Cortex of kidney (tissue), 1 donor: Measurements from ENCODE around the gene RAD51B.

Experiments used
- DNase-seq: peaks from one replicate; lab custom pipeline; 2025; lab: John Stamatoyannopoulos, UW

RAD51B gene

DNA sequence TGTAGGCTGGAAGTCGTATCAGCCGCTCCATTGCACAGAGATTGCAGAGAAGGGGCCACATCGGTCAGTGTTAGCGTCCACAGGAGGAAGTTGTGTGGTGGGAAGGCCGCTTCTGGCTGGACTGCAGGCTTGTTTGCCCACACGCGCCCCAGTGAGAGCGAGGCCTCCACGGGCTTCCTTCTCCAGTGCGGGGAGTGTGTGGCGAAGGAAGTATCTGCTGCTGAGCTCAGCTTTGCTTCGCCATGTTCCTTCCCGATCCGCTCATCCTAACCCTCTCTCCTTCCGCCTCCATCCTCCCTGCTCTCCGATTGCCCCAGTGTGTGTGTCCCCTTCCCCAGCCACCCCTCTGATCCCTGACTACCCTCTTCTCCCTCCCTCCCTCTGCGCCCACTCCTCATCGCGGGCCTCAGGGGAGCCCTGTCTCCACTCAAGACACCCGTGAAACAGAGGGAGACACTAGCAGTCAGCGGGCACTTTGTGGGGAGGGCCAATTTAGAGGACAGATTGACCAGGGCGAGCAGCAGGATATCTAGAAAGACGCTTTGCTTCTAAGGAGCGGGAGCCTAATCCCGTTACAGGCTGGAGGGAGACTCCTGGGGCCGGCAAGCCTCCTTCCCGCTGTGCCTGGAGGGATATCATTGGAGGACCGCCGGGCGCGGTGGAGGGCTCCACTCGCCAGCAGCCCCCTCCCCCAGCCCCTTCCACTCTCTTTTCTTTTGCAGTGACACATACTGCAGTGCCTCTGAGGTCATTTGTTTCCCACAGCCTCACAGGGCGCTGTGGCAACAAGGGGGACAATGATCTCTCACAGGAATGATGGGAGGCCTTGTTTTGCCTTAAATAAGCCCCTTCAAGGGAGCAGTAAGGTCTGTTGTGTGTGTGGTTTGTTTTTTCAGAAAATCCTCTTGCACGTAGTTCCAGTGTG is 544.5 kb downstream of the RAD51B start:
- no peak for DNase-seq

DNA sequence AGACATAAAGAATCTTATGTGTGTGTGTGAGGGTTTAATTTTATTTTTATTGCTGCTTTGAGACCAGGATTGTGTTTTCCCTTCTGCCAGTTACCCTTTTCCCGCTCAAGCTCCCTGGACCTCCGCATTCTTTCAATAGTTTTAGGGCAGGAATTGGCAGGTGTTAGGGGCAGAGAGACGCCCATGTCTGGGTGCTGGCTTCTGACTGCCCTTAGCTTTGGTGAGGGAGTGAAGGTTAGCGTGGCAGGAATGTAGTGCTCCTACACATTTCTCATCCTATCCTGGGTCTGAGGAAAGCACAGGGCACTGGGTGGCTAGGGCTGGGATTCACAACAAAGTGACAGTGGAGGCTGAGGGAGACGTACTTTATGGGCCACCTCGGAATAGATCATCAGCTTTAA is 545.2 kb downstream of the RAD51B start:
- no peak for DNase-seq

DNA sequence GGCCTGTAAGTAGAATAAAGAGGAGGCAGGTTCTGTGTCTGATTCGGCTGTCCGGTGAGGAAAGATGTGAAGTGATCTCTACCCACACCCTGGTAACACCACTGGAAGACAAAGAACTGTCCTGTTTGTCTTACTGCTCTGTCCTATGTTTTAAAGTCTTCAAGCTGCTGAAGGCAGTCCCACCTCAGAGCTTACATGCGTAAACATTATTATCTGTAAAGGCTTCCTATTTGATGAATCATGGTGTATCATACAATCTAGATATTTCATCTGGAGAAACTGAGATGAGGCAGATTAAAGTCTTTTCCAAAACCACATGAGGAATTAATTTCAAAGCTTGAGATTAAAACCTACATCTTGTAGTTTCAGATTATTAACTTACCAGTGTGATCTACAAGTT is 545.6 kb downstream of the RAD51B start:
- no peak for DNase-seq

DNA sequence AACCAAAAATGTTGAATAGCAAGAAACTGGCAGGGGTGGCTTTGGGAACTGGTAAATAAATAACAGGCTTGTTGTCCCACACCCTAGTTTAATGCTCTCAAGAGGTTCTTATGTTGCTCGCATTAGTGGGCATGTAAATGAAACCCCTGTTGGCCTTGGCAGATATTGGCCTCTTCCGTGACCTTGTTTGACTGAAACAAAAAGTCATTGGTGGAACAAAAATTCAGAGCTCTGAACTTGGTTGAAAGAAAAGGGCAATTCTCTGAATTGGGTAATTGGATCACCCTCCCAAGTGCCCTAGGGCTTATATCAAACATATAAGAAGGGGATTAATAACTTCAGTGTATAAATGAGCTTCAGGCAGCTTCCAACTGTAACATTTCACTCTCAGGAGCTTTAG is 547.1 kb downstream of the RAD51B start:
- DNase-seq: no peak

DNA sequence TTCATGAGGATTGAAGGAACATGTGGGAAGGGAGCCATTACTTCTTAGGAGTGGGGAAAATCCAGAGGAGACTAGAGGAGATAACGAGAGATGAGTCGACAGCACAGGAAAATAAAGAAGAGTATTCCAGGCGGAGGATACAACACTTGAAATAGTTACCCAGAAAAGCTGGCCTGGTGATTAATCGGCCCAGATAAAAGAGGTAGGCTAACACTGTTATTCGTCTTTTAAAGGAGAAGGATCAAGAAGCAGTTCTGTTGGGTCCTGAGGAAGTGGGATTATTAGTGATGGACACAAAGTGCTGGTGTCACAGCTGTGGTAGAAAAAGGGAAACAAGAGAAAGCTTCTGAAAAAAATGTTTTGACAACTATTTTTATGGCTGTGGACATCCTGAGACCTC is 548.0 kb downstream of the RAD51B start:
- DNase-seq: no peak

DNA sequence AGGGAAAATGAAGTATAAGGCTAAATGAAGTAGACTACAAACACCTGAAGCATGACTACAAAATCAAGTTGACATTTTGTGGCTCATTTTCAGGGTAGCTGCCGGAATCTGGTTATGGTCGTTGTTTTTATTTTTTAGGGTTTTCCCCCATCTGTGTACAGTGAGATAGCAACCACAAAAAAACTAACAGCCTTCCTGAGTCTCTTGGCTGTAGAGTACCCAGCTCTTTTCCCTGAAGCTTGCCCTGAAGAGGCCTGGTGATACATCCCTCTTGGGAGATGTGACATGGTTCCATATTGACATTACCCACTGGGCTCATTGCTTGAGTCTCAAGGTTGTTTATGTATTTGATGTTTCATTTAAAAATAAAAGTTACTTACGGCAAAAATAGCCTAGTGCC is 549.3 kb downstream of the RAD51B start:
- no peak for DNase-seq

DNA sequence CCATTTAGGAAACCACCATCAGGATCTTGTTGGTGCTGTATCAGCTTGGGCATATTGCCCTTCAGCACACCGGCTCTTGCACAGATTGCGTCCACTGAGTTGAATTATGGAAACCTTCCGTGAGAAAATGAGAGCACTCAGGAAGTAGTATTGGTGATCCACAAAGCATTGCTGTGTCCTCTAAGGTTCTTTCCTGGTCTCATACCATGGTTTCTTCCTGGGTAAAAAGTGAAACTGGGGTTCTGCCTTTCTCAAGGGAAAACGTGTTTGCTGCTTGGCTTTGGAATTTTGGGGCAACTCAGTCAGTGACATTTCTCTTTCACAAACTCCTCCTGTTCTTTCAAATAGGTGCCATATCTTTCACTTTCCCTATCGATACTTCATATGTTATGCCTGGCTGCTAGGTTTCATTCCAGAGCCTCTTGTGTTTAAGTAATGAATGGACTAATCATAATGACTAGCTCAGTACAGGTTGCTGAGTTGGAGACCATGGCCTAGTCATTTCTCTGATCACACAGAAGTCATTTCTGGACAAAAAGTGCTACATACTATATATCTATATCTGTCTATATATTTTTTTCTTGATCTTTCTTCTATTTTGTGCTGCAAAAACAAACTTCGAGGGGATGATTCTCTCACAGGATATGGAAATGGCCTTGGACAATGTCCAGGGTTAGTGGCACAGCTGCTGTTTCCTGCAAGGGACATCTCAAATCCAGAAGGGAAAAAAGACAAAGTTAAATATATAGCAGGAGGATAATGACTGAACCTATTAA is 549.9 kb downstream of the RAD51B start:
- no peak for DNase-seq

DNA sequence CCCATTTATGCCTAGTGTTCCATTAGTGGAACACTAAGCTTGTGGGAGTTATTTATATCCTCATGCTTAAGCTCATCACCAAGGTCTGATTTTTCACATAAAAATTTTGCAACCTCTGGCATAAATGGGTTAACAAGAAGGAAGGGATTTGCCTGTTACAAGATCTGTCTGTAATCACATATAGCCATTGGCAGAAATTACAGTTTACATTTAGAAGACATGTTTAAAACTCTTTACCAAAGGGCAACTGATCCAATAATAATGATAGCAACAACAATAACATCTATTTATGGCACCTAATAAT is 550.4 kb downstream of the RAD51B start:
- DNase-seq: no peak

DNA sequence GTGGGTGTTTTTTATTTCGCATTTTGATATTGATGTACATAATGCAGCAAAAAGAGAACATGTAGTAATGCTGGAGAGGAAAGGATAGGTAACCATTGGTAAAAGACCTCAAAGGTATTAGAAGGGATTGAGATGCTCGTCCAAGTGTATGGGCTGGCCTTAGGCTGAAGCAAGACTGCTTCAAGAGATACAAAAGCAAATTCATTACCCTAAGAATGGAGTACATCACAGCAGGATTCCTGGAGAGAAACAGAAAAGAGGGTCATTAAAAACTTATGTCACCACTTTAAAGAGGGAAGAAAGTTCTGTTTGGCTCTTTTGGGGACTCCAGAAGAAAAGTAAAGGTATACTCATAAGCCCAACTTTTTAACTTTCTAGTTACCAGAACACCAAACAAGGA is 552.8 kb downstream of the RAD51B start:
- no peak for DNase-seq

DNA sequence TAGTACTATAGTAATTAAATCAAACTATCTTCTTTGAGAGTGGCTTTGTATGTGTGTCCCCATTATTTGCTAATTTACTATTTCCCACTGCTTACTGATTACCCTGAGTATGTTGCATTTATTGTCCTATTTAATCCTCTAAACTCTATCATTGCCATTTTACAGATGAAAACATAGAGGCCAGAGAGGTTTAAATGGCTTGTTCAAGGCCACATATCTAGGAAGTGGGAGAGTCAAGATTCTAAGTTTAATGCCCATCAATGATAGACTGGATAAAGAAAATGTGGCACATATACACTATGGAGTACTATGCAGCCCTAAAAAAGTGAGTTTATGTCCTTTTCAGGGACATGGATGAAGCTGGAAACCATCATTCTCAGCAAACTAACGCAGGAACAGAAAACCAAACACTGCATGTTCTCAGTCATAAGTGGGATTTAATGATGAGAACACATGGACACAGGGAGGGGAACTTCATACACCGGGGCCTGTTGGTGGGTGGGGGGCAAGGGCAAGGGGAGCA is 553.6 kb downstream of the RAD51B start:
- DNase-seq: no peak

DNA sequence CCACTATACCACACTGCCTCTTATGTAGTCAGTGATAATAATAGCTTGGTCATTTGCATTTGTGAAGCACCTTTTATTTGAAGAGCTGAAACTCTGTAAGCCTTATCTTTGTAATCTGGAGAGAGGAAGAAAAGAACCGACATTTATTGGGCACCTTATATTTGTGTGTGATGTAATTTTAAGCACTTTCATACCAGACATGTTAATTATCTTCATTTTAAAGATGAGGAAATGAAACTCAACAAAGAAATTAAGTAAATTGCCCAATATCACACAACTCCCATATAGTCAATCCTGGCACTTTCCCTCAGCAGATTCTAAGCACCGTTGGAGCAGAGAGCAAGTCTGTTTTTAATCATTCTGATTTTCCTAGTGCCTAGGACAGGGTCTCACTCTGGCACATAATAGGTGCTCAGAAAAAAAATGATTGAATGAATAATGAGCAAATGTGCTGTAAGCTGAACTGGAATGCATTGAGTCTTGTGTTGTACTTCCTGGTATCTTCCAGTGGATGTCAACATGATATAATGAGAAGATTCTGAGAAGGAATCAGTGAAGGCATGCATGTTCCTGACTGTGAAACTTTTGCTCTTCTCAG is 554.4 kb downstream of the RAD51B start:
- no peak for DNase-seq

DNA sequence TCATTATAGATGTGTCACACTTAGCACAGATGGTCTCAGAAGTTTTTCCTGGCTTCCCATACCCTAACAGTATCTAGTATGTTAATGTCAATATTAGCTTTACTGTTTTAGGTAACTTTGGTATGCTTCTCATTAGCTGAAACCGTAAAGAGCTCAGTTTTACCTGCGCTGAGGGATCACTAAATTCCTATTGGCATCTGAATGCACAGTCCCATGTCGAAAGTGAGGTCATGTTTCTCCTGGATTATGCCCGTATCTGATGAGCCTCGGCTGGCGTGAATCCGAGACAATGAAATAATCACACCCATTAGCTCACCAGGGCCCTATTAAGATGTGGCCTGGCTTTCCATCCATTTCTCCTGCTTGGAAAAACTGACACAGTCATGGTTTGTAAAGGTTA is 555.1 kb downstream of the RAD51B start:
- DNase-seq: no peak

DNA sequence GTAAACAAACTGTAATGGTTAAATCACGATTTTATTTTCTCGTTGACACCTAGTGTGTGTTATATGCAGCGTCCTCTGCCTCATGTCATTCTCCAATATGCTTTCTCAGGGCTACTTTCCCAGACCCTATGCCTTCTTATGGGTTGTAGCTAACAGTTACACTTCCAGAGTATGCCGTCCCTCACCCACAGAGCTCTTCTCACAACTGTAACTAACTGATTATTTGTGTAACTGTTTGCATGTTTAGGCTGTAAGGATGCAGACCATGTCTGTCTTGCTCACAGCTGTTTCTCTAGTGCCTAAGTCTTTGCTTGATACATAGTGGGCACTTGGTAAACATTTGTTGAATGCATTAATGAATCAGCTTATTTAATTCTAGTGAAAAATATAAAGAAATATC is 555.8 kb downstream of the RAD51B start:
- no peak for DNase-seq

DNA sequence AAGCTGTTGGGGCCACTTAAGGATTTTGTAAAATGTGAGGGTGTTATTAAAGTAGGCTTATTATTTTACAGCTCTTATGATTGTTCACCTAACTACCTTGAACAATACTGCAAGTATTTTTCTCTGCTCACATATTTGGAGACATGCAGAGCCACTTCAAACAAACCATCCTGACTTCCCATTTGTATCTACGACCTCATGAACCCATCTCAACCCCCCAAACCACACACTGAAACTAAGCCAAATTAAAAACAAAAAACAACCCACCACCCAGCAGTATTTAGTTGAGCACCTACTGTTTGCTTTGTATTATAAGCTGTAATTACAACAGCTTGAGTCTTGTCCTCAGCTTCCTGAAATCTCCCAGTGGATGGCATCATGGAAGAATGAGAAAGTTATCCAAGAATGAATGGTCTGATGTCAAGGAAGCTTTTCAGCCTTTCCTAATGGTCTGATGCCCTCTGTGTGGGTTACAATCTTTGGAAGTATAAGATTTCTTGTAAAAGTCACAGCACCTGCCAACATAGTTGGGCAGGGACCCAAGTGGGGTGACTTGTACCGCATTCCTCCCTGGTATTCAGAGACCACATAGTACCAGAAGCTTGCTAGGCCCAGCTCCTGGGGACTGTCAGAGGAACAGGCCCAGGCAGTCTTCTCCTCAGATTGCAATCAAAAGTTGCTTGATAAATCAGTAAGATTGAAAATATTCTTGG is 556.6 kb downstream of the RAD51B start:
- no peak for DNase-seq

DNA sequence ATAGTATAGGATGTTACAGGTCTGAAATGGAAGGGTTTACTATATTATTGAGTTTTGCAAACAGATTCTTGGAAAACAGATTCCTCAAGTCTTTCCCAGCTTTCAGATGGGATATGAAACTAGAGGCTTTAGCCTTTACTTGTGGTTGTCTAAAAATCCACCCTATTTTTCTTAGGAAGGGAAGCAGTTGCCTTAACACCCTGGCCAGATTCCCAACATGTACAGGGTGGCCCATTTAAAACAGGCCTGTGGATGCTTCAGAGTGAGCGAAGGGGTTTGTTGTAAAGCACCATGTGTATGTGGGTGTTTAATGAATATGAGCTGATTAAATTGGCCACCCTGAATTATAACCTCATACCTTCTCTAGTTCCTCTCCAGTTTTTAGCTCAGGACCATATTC is 557.4 kb downstream of the RAD51B start:
- DNase-seq: no peak

DNA sequence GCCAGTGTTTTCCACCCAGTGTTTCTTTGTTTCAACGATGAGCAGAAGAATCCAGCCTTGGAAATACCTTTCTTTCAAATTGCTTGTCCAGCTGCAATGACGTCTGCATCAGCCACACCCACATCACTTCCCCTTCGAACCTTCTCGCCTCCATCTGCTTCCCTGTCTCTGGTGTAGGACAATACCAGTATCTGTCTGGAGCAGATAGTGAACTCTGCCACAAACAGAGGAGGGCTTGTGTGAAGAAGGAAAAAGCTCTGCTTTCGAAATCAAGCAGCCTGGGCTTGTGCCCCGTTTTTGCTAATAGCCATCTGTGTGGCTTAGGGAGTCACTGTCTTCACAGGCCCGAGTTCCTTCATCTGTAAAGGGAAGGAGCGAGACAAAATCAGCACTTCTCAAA is 557.9 kb downstream of the RAD51B start:
- no peak for DNase-seq

DNA sequence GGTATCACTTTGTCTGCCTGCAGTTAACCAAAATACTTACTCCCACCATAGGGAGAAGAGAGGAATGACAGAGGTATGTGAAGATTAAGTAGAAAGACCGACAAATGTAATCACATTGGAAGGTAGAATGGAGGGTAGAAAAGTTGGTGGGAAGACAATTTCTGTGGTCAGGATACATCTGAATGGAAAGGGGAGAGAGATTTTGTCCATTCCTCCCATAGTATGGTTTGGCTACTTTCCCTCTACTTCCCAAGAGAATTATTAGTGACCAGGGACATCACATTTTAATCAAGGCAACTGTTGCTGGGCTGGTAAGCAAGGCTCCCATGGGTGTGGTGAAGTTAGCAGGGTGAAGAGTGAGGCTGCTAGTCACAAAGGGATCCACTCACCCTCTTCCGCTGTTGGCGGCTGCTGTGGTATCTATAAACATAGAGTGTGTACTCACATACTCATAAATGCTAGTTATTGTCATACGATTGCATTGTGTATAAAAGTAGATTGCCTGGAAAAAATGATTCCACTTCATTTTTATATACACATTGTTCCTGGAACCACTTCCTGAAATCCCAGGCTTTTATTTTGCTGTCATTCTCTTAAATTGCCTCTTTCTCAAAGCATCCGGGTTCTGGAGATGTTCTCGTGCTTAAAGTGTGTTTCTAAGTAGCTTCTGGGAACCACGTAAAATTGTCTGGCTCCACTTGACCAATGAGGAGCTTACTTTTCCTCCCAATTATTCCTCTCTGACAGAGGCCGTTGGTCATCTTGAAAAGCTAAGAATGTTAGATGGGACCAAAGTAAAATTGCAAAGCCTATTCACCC is 560.1 kb downstream of the RAD51B start:
- DNase-seq: no peak

DNA sequence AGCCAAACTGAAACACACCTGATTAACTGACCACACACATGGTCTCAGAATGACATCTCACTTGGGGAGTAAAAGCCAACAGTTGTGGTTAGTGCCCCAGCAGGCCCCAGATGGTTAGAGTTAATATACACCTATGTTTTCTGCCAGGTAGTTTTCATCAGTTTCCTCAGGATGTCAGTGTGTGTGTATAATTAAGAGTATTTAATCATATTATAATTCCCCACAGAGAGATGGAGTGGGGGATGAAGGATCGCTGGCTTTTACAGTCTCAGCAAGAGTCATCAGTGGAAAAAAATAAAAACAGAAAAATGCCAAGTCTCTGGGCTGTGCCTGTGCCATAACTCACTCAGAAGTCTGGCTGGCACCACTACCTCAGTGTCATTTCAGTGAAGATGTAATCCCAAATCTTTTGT is 560.8 kb downstream of the RAD51B start:
- no peak for DNase-seq

DNA sequence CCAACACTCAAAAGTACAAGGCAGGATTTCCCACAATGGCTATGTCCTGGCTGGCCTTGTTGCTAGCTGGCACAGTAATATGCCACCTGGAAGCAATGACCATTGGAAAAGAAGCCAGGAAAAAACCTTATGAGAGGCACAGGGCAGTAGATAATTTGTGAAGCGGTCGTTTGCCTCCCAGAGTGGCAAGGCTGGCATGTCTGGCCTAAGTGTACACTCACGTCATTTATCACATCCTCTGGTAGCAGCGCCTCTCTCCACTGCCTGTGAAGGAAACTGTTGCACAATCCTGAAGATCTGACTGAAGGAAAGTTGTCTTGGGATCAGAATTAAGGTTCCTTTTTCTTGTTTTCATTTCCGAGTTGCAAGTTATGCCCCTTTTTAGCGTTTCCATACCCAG is 564.8 kb downstream of the RAD51B start:
- no peak for DNase-seq

DNA sequence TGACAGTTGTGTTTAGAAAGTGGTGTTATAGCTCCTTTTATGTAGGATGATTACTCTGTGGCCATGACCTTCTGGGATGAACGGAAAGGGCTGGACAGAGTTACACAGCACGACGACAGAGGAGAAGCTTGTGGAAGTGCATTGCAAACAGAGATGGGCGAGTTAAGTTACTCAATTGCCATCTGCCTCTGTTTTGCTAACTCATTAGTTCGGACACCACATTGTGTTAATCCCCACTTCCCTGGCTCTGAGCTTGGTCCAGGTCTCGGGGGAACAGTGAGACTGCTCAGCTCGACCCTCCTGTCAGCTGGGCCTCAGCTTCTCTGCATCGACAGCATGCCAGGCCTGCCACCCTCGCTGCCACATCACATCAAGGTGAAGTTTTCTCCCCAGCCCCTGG is 565.3 kb downstream of the RAD51B start:
- no peak for DNase-seq

DNA sequence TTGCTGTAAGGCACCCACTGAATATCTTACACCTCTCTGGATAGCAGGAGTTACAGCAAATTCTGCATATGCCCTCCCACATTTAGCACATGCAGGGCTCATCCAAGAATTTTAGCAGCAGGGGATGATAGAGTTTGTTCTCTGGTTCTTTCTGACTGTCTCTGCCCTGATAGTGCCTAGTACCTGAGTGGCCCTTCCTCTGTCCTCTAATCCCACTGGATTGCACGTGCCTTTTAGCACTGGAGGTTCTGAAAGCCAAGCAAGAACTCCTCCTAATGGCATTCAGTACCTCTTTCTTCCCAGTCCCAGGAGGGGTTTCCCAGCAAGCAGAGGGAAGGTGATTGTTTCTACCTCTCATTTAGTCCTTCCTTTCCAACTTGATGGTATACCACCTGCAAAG is 566.9 kb downstream of the RAD51B start:
- no peak for DNase-seq
